Activated T-cell treated with anti-CD3 and anti-CD28 coated beads, Interleukin-2, amount 50 U/mL, for 72 hours (primary cell): ENCODE data around the gene ALDH3B2. TPM values are rescaled to one million over a fixed set of nuclear protein-coding genes. Genes with fewer than 3 reads are reported as not detected.
A peak's percentile ranks its signal among the peaks of the same experiment; 100 is the strongest.
"Not testable (repeated sequence)": the region's sequence is repeated elsewhere in the genome, so short reads cannot be mapped to it uniquely, and the experiment has no call there.

Experiments used
- ATAC-seq, 2 donors: fragments of 150-1000 bp; cut with Tn5 transposase; replicated peaks in 1 of 2; 2 replicates each; pipeline ENCODE4 v1.10.0; 2021; ENCODE audit warnings: moderate library complexity in 2 of 2, mild to moderate bottlenecking in 1 of 2
- DNase-seq, 2 donors: peaks; one replicate each; pipeline ENCODE4 v3.0.0; 2021 to 2022; ENCODE audit warnings: mixed read lengths in 1 of 2
- H3K27ac Mint-ChIP-seq: one replicate; pipeline ENCODE4 v1.8.0; 2022; ENCODE audit warnings: mild to moderate bottlenecking, moderate library complexity, mixed read lengths
- H3K27me3 Mint-ChIP-seq: one replicate; pipeline ENCODE4 v1.8.0; 2022; ENCODE audit warnings: low read depth, mixed read lengths
- H3K36me3 Mint-ChIP-seq, 2 donors: one replicate each; pipeline ENCODE4 v1.8.0; 2022; ENCODE audit warnings: mixed read lengths in 2 of 2, mild to moderate bottlenecking in 1 of 2; ENCODE audit not compliant: insufficient read depth in 2 of 2
- H3K4me1 Mint-ChIP-seq: one replicate; pipeline ENCODE4 v1.8.0; 2022; ENCODE audit warnings: low read depth, mixed read lengths
- H3K4me3 Mint-ChIP-seq, 2 donors: one replicate each; pipeline ENCODE4 v1.8.0; 2022; ENCODE audit warnings: mild to moderate bottlenecking in 2 of 2, mixed read lengths in 2 of 2, moderate library complexity in 2 of 2
- H3K9me3 Mint-ChIP-seq, 2 donors: one replicate each; pipeline ENCODE4 v1.8.0; 2022; ENCODE audit warnings: mixed read lengths in 2 of 2
- total RNA-seq, 2 donors: library from RNA; stranded (reverse); gene quantifications; one replicate each; pipeline ENCODE4 v1.2.3, GENCODE V29; 2022

ALDH3B2 gene, protein sequence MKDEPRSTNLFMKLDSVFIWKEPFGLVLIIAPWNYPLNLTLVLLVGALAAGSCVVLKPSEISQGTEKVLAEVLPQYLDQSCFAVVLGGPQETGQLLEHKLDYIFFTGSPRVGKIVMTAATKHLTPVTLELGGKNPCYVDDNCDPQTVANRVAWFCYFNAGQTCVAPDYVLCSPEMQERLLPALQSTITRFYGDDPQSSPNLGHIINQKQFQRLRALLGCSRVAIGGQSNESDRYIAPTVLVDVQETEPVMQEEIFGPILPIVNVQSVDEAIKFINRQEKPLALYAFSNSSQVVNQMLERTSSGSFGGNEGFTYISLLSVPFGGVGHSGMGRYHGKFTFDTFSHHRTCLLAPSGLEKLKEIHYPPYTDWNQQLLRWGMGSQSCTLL
- total RNA-seq, result not detected

DNA sequence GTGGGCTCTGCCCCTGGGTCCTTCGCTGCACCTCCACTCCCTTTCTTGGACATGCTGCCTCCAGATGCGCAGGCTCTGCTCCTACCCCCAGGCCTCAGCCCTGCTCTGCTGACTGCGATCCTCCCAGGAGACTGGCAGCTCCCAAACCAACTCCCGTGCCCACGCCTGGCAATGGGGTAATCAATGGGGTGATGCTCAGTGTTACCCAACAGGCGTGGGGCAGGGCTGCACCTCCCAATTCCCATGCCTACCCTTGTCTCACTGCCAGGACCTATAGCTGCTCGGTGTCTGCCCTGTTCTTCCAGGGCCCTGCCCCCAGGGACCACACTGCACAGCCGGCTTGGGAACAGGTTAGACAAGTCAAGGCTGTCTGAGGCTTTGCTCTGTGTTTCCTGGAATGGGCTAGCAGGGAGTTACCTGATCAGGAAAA, at the start of gene ALDH3B2:
Gene ALDH3B2, minus strand, starts transcription at position 182 of the 430 bp plus-strand sequence. CDS start 7,688 bp downstream, outside the sequence.
- no peak within 1 kb of the TSS for H3K27ac Mint-ChIP-seq
- DNase-seq, result no peak
- no peaks in the 10 kb centered on the region for H3K36me3 Mint-ChIP-seq
- ATAC-seq, result no peak
- H3K4me1 Mint-ChIP-seq, result no peaks in the 10 kb centered on the region
- H3K4me3 Mint-ChIP-seq, result no peak within 1 kb of the TSS
- peaks cover 10% of the 10 kb centered on the region for H3K27me3 Mint-ChIP-seq
- peaks cover 2 to 3% of the 10 kb centered on the region in 2 donors for H3K9me3 Mint-ChIP-seq

DNA sequence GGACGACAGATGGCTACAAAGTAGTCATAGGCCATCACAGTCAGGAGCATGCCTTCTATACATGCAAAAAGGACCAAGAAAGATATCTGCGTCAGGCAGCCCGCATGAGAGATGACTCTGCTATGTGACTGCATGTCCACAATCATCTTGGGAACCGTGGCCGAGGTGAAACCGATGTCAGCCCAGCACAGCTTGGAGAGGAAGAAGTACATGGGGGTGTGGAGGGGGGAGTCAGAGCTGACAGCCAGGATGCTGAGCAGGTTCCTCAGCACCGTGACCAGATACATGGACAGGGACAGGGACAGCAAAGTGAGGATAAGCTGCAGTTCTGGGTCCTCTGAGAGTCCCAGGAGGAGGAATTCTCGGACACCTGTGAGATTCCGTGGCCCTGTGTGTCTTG, 48.6 kb upstream of the ALDH3B2 start:
- not testable (repeated sequence) for H3K36me3 Mint-ChIP-seq, H3K27me3 Mint-ChIP-seq, H3K27ac Mint-ChIP-seq, H3K4me3 Mint-ChIP-seq, H3K9me3 Mint-ChIP-seq, DNase-seq, ATAC-seq
- H3K4me1 Mint-ChIP-seq, result peaks cover 14% of the 10 kb centered on the region

DNA sequence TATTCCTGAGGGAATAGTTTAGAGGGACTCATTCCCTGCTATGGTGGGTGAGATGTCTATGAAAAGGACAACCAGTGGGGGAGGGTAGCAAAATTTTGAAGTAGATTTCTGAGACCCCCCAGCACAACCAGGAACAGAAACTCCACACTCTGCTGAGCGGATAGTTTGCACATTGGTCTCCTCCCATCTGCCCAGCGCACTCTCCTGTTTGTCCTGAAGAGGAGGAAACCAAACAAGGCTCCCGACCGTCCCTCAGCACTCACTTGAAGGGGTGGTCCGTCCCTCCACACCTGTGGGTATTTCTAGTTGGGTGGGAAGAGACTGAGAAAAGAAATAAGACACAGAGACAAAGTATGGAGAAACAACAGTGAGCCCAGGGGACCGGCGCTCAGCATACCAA, 41.8 kb upstream of the ALDH3B2 start:
- not testable (repeated sequence) for H3K9me3 Mint-ChIP-seq, H3K36me3 Mint-ChIP-seq, H3K27me3 Mint-ChIP-seq, H3K4me3 Mint-ChIP-seq, H3K27ac Mint-ChIP-seq, H3K4me1 Mint-ChIP-seq, ATAC-seq, DNase-seq

DNA sequence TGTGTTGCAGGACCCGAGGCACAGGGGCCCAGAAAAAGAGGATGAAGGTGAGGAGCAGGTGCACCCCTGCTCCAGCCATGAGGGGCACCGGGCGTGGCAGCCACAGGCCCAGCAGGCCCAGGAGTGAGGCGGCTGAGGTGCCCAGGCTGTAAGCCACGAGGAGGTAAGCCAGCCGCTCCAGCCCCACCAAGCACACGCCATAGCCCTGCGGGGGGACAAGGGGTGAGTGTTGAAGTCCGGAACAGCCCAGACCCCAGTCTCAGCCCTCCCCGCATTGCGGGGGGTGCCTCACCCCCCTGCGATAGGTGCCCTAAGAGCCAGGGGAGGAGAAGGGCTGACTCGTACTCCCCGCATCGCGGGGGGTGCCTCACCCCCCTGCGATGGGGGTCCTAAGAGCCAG, 41.4 kb upstream of the ALDH3B2 start:
- H3K9me3 Mint-ChIP-seq, ATAC-seq, DNase-seq, H3K27ac Mint-ChIP-seq, H3K4me3 Mint-ChIP-seq, H3K4me1 Mint-ChIP-seq, H3K36me3 Mint-ChIP-seq, H3K27me3 Mint-ChIP-seq: not testable (repeated sequence)

DNA sequence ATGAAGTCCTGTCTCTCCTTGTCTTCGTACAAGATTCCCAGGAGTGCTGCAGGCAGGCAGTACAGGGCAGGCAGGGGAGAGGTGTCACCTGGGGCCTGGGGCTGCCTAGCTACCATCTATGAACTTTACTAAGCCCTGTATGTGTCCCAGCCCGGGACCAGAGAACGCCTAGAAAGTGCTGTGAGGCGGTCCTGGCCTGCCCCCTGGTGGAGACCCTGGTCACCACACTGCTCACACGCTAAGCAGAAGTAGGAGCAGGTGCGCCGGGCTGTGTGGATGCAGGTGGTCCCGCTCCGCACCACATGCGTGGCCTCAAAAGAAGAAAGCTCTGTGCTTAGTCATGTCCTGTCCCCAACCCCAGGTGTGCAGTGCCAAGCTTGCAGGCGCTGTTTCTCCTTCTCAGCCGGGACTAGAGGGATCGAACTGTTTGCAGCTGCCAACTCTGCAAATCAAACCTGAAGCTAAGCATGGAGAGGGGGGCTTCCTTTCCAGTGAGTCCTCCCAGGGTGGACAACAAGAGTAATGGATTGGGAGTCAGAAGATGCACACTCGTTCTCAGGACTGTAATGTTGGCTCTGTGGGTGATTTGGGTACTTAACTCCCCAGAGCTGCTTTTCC, 39.6 kb upstream of the ALDH3B2 start:
- peak; percentile 61 to 69 for DNase-seq
- not testable (repeated sequence) for H3K9me3 Mint-ChIP-seq, H3K4me3 Mint-ChIP-seq, H3K4me1 Mint-ChIP-seq, ATAC-seq, H3K27ac Mint-ChIP-seq, H3K36me3 Mint-ChIP-seq, H3K27me3 Mint-ChIP-seq

DNA sequence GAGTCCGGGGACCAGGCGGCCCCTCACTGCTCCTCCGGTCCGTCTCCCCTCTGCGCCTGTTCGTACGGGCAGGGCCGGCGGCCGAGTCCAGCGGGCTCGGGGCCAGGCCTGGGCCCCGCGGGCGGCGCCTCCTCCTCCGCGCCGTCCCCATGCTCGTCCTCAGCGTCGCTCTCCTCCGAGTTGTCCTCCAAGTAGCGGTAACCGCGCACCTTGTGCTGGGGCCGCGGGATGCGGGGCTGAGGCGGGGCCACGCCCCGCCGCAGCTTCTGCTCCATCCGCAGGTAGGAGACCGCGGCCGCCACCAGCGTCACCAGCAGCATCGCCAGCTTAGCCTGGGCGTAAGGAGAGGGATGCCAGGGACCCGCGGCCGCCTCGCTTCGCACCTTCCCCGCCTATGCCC, 37.3 kb upstream of the ALDH3B2 start:
- H3K4me1 Mint-ChIP-seq, ATAC-seq, H3K27ac Mint-ChIP-seq, H3K9me3 Mint-ChIP-seq, H3K4me3 Mint-ChIP-seq, DNase-seq, H3K27me3 Mint-ChIP-seq, H3K36me3 Mint-ChIP-seq: not testable (repeated sequence)

DNA sequence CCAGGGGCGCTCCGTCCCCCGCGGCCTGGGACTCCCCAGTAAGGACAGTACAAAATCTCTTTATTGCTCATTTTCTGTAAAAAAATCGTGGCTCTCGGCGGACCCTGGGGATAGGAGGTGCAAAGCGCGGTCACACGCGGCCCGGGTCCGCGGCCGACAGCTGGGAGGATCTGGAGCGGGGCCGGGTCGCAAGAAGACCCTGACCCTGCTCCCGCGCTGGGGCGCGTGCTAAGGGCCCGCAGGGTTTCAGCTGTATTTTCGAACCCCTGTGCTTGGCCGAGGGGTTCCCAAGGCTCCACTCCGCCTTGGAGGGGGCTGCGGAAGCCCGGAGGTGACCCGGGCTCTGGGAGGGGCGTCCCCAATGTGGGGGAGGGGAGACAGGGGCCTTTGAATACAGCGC, 36.8 kb upstream of the ALDH3B2 start:
- DNase-seq, H3K9me3 Mint-ChIP-seq, H3K27ac Mint-ChIP-seq, H3K4me1 Mint-ChIP-seq, H3K36me3 Mint-ChIP-seq, H3K27me3 Mint-ChIP-seq, ATAC-seq: not testable (repeated sequence)
- H3K4me3 Mint-ChIP-seq, result peak overlapping the region; percentile 68 to 73

DNA sequence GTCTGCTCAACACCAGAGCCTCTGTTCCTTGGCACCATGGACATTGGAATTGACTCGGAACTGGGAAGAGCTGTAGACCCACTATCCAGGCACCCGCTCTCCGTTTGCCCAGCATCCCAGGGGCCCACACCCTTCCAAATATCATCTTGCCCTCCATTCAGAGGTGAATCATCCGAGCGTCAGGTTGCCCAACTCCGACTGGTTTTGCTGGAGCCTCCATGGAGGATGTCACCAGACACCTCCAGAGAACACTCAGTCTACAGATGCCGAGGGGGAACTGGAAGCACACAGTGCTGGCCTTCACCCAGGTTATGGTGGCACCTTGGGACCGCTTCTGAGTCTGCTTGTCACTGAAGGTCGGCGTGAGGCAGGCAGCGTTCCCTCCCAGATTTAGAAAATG, 35.4 kb upstream of the ALDH3B2 start:
- not testable (repeated sequence) for H3K4me1 Mint-ChIP-seq, H3K27me3 Mint-ChIP-seq, H3K27ac Mint-ChIP-seq, DNase-seq, ATAC-seq, H3K4me3 Mint-ChIP-seq, H3K9me3 Mint-ChIP-seq, H3K36me3 Mint-ChIP-seq

DNA sequence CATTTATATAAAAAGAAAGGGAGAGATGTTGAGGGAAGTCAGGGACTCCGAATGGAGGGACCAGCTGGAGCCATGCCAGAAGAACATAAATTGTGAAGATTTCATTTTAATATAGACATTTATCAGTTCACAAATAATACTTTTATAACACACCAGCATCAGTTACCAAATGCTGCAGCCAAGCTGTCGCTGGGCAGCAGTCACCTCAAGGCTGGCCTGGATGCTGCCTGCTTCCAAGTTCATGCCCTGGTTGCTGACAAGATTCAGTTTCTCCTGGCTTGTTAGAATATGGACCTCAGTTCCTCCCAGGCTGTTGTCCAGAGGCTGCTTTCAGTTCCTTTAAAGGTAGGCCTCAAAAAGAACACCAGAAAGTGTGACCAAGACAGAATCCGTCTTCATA, 30.8 kb upstream of the ALDH3B2 start:
- Mint-ChIP-seq H3K4me1 (no peaks in the 10 kb centered on the region), H3K27me3 (no peaks in the 10 kb centered on the region), H3K36me3 (no peaks in the 10 kb centered on the region), H3K27ac (no peak overlapping the region), H3K9me3 (no peaks in the 10 kb centered on the region), H3K4me3 (no peak overlapping the region)
- no peak for DNase-seq
- ATAC-seq, result no peak

DNA sequence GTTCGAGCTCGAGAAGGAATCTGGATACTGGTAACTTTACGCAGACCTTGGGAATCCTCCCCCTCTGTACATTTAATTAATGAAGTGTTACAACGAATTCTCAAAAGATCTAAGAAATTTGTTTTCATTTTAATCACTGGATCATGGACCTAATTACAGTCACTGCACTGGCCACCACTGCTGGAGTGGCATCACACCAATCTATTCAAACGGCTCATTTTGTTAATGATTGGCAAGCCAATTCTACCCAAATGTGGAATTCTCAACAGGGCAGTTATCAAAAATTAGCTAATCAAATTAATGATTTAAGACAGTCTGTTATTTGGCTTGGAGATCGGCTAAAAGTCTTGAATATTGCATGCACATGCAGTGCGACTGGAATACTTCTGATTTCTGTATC, 30.1 kb upstream of the ALDH3B2 start:
- Mint-ChIP-seq H3K27ac (no peak overlapping the region), H3K4me1 (no peaks in the 10 kb centered on the region), H3K27me3 (no peaks in the 10 kb centered on the region), H3K9me3 (no peaks in the 10 kb centered on the region), H3K36me3 (no peaks in the 10 kb centered on the region), H3K4me3 (no peak overlapping the region)
- no peak for DNase-seq
- no peak for ATAC-seq

DNA sequence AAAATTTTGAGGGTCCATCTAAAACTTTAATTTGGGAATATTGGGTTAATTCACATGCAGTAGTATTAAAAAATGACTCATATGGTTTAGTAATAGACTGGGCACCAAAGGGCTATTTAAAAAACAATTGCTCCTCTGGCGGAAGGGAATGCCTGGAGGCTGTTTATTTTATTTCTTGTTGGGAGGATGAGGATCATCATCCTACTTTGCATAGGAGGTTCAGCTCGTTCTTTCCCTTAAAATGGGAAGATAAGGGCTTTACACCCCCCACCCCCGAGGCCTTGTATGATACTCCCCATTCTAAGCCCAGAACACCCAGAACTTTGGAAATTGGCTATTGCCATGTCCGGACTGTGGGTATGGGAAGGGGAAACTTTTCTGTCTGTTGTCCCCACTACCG, 29.3 kb upstream of the ALDH3B2 start:
- not testable (repeated sequence) for H3K9me3 Mint-ChIP-seq, H3K4me1 Mint-ChIP-seq, H3K27ac Mint-ChIP-seq, H3K27me3 Mint-ChIP-seq, H3K4me3 Mint-ChIP-seq, H3K36me3 Mint-ChIP-seq, ATAC-seq, DNase-seq

DNA sequence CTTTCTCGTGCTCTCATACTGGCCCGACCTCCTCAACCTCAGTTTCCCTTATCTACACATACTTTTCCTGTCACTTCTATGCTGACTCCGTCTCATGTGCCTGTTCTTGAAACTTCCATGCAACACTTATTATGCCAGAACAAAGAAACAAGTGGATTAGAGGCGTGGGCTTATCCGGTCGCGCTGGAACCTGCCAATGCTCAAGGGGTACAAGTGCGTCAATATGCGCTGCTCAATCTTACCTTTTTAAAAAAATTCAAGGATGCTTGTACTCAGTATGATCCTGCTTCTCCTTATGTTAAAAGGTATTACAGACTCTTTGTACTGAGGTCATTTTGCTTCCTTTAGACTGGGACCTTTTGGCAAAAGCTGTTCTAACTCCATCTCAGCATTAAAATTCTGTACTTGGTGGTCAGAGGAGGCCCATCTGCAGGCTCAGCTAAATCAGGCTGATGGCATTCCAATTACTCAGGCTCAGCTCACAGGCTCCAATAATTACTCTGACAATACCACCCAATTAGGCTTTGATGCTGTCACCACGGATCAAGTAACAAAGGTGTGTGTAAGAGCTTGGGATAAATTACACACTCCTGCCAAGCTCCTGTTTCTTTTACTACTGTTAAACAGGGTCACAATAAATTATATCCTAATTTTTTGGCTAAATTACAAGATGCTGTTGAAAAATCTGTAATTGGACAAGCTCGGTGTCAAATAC, 26.3 kb upstream of the ALDH3B2 start:
- no peaks in the 10 kb centered on the region for H3K4me1 Mint-ChIP-seq
- DNase-seq (no peak), ATAC-seq (no peak)
- no peaks in the 10 kb centered on the region for H3K9me3 Mint-ChIP-seq
- no peak overlapping the region for H3K27ac Mint-ChIP-seq
- H3K36me3 Mint-ChIP-seq, result no peaks in the 10 kb centered on the region
- H3K4me3 Mint-ChIP-seq, result no peak overlapping the region
- no peaks in the 10 kb centered on the region for H3K27me3 Mint-ChIP-seq

DNA sequence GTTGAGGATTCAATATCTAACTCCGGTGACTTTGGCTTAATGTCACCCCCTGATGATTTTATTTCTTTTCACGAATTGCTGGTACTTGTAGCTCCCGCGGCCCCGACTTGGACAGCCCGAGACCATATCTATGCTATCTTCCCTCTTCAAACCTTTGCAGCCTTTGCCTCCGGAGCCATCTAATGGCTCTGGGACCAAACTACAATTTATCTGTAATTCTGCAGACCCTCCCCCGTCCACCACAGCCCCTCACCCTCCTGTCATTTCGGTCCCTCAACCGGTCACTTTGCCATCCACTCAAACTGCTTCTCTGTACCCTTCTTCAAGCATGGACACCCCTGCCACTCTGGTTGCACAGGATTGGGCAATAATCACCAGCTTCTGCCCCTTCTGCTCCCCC, 25.7 kb upstream of the ALDH3B2 start:
- Mint-ChIP-seq H3K9me3 (no peaks in the 10 kb centered on the region), H3K4me3 (no peak overlapping the region), H3K27ac (no peak overlapping the region), H3K36me3 (no peaks in the 10 kb centered on the region), H3K27me3 (no peaks in the 10 kb centered on the region), H3K4me1 (no peaks in the 10 kb centered on the region)
- DNase-seq, result no peak
- ATAC-seq, result no peak
